ENCODE measurements around the gene CHRNA4.

The CHRNA4 gene

DNA sequence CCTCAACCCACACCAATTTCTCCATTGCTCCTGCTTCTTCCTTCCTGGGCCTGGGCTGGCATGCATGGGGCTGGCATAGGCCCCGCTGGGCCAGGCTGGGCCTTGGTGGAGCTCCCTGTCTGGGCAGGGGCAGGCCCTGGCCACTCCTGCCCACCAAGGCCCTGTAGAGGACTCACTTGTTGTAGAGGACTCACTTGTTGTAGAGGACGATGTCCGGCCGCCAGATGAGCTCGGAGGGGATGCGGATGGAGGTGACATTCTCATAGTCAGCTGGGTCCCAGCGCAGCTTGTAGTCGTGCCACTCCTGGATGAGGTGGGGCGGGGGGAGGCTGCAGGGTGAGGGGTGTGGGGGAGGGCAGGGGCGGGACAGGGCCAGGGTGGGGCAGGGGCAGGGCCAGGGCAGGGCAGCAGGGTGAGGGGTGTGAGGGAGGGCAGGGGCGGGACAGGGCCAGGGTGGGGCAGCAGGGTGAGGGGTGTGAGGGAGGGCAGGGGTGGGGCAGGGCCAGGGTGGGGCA lies 5.3 kb downstream of the CHRNA4 start:
- Histone ChIP-seq H3K27me3 (ENCODE audit: control insufficient read depth, low read length) (no peaks in the 10 kb centered on the region), H3K79me2 (ENCODE audit: control insufficient read depth, low read length) (no peaks in the 10 kb centered on the region), H3K4me1 (ENCODE audit: control insufficient read depth, low read length) (no peaks in the 10 kb centered on the region), H3K9me3 (ENCODE audit: control insufficient read depth, insufficient read depth, low read length) (peaks cover 26% of the 10 kb centered on the region; the same call in 1 of the 2 replicates), H3K27ac (ENCODE audit: low read depth, low read length) (no peak overlapping the region), H3K4me3 (ENCODE audit: low read length) (no peak overlapping the region), H3F3A (ENCODE audit: control insufficient read depth, insufficient read depth) (no peaks in the 10 kb centered on the region), H4K20me1 (ENCODE audit: control insufficient read depth, insufficient read depth, low read depth, low read length) (no peaks in the 10 kb centered on the region), H3K4me2 (ENCODE audit: low read length) (no peak overlapping the region), H3K9me2 (replicated peaks; ENCODE audit: control insufficient read depth, low read length) (no peaks in the 10 kb centered on the region), H3K36me3 (ENCODE audit: control insufficient read depth, low read length) (no peaks in the 10 kb centered on the region)
- TF ChIP-seq EZH2phosphoT487 (IDR thresholded peaks at IDR 0.05; ENCODE audit: borderline replicate concordance, low read length) (no peak), CTCF (IDR thresholded peaks at IDR 0.05; ENCODE audit: low read depth, low read length, poor library complexity, severe bottlenecking) (no peak)

DNA sequence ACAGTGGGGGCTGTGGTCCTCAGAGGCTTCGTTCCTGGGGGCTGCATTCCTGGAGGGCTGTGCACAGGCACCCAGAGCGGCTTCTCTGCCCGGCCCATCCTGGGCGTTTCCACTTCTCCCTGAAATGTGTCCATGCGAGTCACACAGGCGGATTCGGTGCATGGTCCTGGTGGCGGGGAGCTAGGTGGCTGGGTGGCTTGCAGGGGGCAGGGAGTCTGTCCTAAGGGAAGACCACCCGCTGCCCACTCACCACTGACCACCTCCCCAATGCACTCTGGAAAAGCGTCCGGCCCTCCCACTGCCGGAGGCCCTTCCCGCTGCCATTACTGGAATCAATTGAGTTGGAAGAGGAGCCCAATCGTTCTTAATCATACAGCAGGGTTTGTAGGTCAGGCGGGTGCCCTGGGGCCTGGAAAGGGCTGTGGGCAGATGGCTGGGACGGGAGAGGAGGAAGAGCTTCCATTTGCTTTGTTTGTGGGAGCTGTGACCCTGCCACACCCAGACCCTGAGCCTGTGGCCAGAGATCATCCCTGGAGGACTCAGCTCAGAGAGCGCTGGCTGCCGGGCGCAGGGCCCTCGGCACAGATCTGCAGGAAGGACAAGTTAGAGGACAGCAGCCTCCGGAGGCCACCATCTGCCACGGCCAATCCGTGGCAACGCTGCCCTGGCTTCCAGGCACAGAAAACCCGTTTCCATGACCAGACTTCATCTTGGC lies 6.4 kb downstream of the CHRNA4 start:
- TF ChIP-seq CTCF (IDR thresholded peaks at IDR 0.05; ENCODE audit: low read depth, low read length, poor library complexity, severe bottlenecking): no peak
- no peaks in the 10 kb centered on the region for H3K36me3 ChIP-seq (ENCODE audit: control insufficient read depth, low read length)
- peaks cover 31% of the 10 kb centered on the region; the same call in 1 of the 2 replicates for H3K9me3 ChIP-seq (ENCODE audit: control insufficient read depth, insufficient read depth, low read length)
- H3K79me2 ChIP-seq (ENCODE audit: control insufficient read depth, low read length): no peaks in the 10 kb centered on the region
- H3K27ac ChIP-seq (ENCODE audit: low read depth, low read length): no peak overlapping the region
- no peaks in the 10 kb centered on the region for H4K20me1 ChIP-seq (ENCODE audit: control insufficient read depth, insufficient read depth, low read depth, low read length)
- H3K27me3 ChIP-seq (ENCODE audit: control insufficient read depth, low read length): no peaks in the 10 kb centered on the region
- H3K4me3 ChIP-seq (ENCODE audit: low read length): no peak overlapping the region
- no peaks in the 10 kb centered on the region for H3F3A ChIP-seq (ENCODE audit: control insufficient read depth, insufficient read depth)
- no peaks in the 10 kb centered on the region for H3K4me1 ChIP-seq (ENCODE audit: control insufficient read depth, low read length)
- H3K9me2 ChIP-seq (replicated peaks; ENCODE audit: control insufficient read depth, low read length): no peaks in the 10 kb centered on the region
- H3K4me2 ChIP-seq (ENCODE audit: low read length): no peak overlapping the region

DNA sequence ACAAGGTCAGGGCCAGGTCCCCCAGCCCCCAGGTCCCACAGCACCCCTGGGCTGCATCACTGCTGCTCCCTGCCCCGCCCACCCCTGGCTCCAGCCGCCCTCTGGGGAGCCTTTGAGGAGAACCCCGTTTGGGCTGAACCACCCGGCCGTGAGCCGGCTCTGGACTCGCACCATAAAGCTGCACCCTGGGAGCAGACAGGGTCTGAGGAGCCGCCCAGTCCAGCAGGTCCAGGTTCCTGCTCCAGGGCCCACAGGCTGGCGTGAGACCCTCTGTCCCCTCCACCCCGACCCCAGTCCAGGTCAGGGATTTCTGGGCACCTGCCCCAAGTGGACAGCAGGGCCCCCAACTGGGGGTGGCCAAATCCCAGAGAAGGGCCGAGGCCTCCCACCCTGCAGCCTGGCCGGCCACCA lies 8.3 kb downstream of the CHRNA4 start:
- H3K36me3 ChIP-seq (ENCODE audit: control insufficient read depth, low read length): no peaks in the 10 kb centered on the region
- no peaks in the 10 kb centered on the region for H3K79me2 ChIP-seq (ENCODE audit: control insufficient read depth, low read length)
- no peak overlapping the region for H3K27ac ChIP-seq (ENCODE audit: low read depth, low read length)
- H4K20me1 ChIP-seq (ENCODE audit: control insufficient read depth, insufficient read depth, low read depth, low read length): no peaks in the 10 kb centered on the region
- TF ChIP-seq CTCF (IDR thresholded peaks at IDR 0.05; ENCODE audit: low read depth, low read length, poor library complexity, severe bottlenecking) (no peak), EZH2phosphoT487 (IDR thresholded peaks at IDR 0.05; ENCODE audit: borderline replicate concordance, low read length) (no peak)
- H3K9me3 ChIP-seq (ENCODE audit: control insufficient read depth, insufficient read depth, low read length): peaks cover 35% of the 10 kb centered on the region; the same call in 1 of the 2 replicates
- H3K4me2 ChIP-seq (ENCODE audit: low read length): no peak overlapping the region
- H3K4me3 ChIP-seq (ENCODE audit: low read length): no peak overlapping the region
- H3K4me1 ChIP-seq (ENCODE audit: control insufficient read depth, low read length): no peaks in the 10 kb centered on the region
- H3K27me3 ChIP-seq (ENCODE audit: control insufficient read depth, low read length): no peaks in the 10 kb centered on the region
- H3K9me2 ChIP-seq (replicated peaks; ENCODE audit: control insufficient read depth, low read length): no peaks in the 10 kb centered on the region
- no peaks in the 10 kb centered on the region for H3F3A ChIP-seq (ENCODE audit: control insufficient read depth, insufficient read depth)

Data from DOHH2 (cell line).